Hepatocyte (in vitro differentiated cells): ENCODE measurements around the gene PLXND1. TPM values are rescaled to one million over a fixed set of nuclear protein-coding genes. Genes with fewer than 3 reads are reported as not detected.

Experiments used
- DNase-seq: peaks from one replicate; pipeline ENCODE4 v3.0.0-alpha.2; 2016; ENCODE audit warnings: low spot score
- H2AFZ ChIP-seq: fragments of 200-600 bp; sonication (generic); 2 replicates; pipeline ENCODE4 v1.6.0; 2016; ENCODE audit warnings: antibody characterized with exemption, mild to moderate bottlenecking
- H3K27ac ChIP-seq: fragments of 200-600 bp; sonication (generic); 2 replicates; pipeline ENCODE4 v1.5.1; 2016; ENCODE audit warnings: mild to moderate bottlenecking
- H3K27me3 ChIP-seq: fragments of 200-600 bp; sonication (generic); 2 replicates; pipeline ENCODE4 v1.6.1; 2016
- H3K36me3 ChIP-seq: fragments of 200-600 bp; sonication (generic); replicated peaks from 2 replicates; pipeline ENCODE4 v1.5.1; 2016; ENCODE audit warnings: low read depth; ENCODE audit not compliant: insufficient read depth
- H3K4me1 ChIP-seq: fragments of 200-600 bp; sonication (generic); 2 replicates; pipeline ENCODE4 v1.5.1; 2016; ENCODE audit warnings: mild to moderate bottlenecking, moderate library complexity; ENCODE audit not compliant: insufficient read depth
- H3K4me2 ChIP-seq: fragments of 200-600 bp; sonication (generic); 2 replicates; pipeline ENCODE4 v1.6.0; 2016
- H3K4me3 ChIP-seq: fragments of 200-600 bp; sonication (generic); 2 replicates; pipeline ENCODE4 v1.5.1; 2016; ENCODE audit warnings: mild to moderate bottlenecking
- H3K79me2 ChIP-seq: fragments of 200-600 bp; sonication (generic); 2 replicates; pipeline ENCODE4 v1.6.0; 2017; ENCODE audit warnings: mild to moderate bottlenecking
- H3K9me2 ChIP-seq: fragments of 200-600 bp; sonication (generic); replicated peaks from 2 replicates; pipeline ENCODE4 v1.6.0; 2017; ENCODE audit warnings: mild to moderate bottlenecking; ENCODE audit not compliant: insufficient read depth
- H3K9me3 ChIP-seq: fragments of 200-600 bp; sonication (generic); 2 replicates; pipeline ENCODE4 v1.5.1; 2016; ENCODE audit warnings: low read depth, mild to moderate bottlenecking
- H4K20me1 ChIP-seq: fragments of 200-600 bp; sonication (generic); 2 replicates; pipeline ENCODE4 v1.6.0; 2016; ENCODE audit warnings: mild to moderate bottlenecking; ENCODE audit not compliant: insufficient read depth, poor library complexity, severe bottlenecking
- CTCF ChIP-seq: fragments of 200-600 bp; sonication (generic); IDR thresholded peaks from 2 replicates; pipeline ENCODE4 v1.5.1; 2016; ENCODE audit warnings: antibody characterized with exemption, mild to moderate bottlenecking; ENCODE audit not compliant: poor library complexity
- EZH2 ChIP-seq: fragments of 200-600 bp; sonication (generic); IDR thresholded peaks from 2 replicates; pipeline ENCODE4 v1.6.1; 2016; ENCODE audit warnings: antibody characterized with exemption, mild to moderate bottlenecking, borderline replicate concordance
- EZH2phosphoT487 ChIP-seq: fragments of 200-600 bp; sonication (generic); IDR thresholded peaks from one replicate; pipeline ENCODE4 v1.6.1; 2018; ENCODE audit warnings: antibody characterized with exemption, mild to moderate bottlenecking, low read depth, moderate library complexity; ENCODE audit not compliant: unreplicated experiment, severe bottlenecking
- WGBS: methylation state at CpG from one replicate; pipeline ENCODE4 v1.1.6; 2016; ENCODE audit warnings: low lambda C conversion rate; ENCODE audit errors: missing lambda C conversion rate; 5-methylcytosine and 5-hydroxymethylcytosine counted together
- polyA plus RNA-seq: library from polyadenylated mRNA; unstranded; fragments of >200 nt; fragmentation: Nextera tagmentation; extraction: Ambion mirVana; gene quantifications from 2 replicates; pipeline ENCODE4 v1.2.1, GENCODE V29; 2016
- total RNA-seq: library from RNA; depleted of rRNA; stranded (reverse); fragments of >200 nt; gene quantifications from 2 replicates; pipeline ENCODE4 v1.2.3, GENCODE V29; 2014

Gene PLXND1
- total and polyA plus RNA-seq, 2 experiments from 2014 or later: 36.3 to 45.3 TPM

DNA sequence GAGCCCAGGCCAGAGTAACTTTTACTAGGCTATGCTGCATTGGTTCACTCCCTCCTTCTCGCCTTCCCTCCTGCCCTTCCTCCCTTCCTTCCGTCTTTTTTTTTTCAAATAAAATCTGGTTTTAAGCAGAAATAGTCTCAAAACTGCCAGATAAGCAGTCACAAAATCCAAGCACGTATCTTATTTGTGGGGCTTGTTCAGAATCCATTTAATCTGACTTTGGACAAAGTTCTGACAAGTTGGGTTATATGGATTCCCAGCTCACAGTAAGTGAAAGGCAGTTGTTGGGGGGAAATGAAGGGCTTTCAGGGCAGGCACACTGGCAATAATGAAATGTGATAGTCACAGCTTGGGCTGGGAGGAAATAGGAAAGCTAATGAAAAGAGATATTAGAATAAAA lies 32.0 kb upstream of the PLXND1 start:
- no peak for DNase-seq
- Histone ChIP-seq H3K9me2 (no peaks in the 10 kb centered on the region), H3K36me3 (no peaks in the 10 kb centered on the region), H3K27ac (no peak overlapping the region), H3K27me3 (no peaks in the 10 kb centered on the region), H3K9me3 (no peaks in the 10 kb centered on the region), H2AFZ (no peak overlapping the region), H3K79me2 (no peaks in the 10 kb centered on the region), H4K20me1 (no peaks in the 10 kb centered on the region), H3K4me2 (no peak overlapping the region), H3K4me1 (peaks cover 9% of the 10 kb centered on the region), H3K4me3 (no peak overlapping the region)
- TF ChIP-seq EZH2: no peak
- TF ChIP-seq CTCF: no peak
- no peak for TF ChIP-seq EZH2phosphoT487
- 80% methylated on average over 3 of the region's 3 CpGs for WGBS

GRCh38 chr3:129636082-129636481 lies 29.6 kb upstream of the PLXND1 start:
- no peak overlapping the region for H3K4me3 ChIP-seq
- H3K9me2 ChIP-seq: no peaks in the 10 kb centered on the region
- H2AFZ ChIP-seq: no peak overlapping the region
- no peak overlapping the region for H3K4me2 ChIP-seq
- no peak for DNase-seq
- H3K9me3 ChIP-seq: no peaks in the 10 kb centered on the region
- no peaks in the 10 kb centered on the region for H4K20me1 ChIP-seq
- peak overlapping the region; percentile 31 for H3K27ac ChIP-seq
- H3K79me2 ChIP-seq: no peaks in the 10 kb centered on the region
- 95% methylated on average over 3 of the region's 3 CpGs for WGBS
- no peaks in the 10 kb centered on the region for H3K4me1 ChIP-seq
- no peak for TF ChIP-seq CTCF
- no peak for TF ChIP-seq EZH2phosphoT487
- no peaks in the 10 kb centered on the region for H3K36me3 ChIP-seq
- no peaks in the 10 kb centered on the region for H3K27me3 ChIP-seq

- Histone ChIP-seq H4K20me1 (no peaks in the 10 kb centered on the region), H3K9me3 (no peaks in the 10 kb centered on the region), H3K4me2 (no peak overlapping the region), H3K4me3 (no peak overlapping the region), H3K9me2 (no peaks in the 10 kb centered on the region), H2AFZ (no peak overlapping the region), H3K79me2 (no peaks in the 10 kb centered on the region), H3K27me3 (no peaks in the 10 kb centered on the region), H3K36me3 (no peaks in the 10 kb centered on the region), H3K27ac (peak overlapping the region; percentile 31), H3K4me1 (no peaks in the 10 kb centered on the region)
- WGBS: 93% methylated on average over 4 of the region's 4 CpGs
- DNase-seq: no peak
- TF ChIP-seq EZH2 (no peak), EZH2phosphoT487 (no peak), CTCF (no peak)
Measured at GRCh38 chr3:129635656-129636055, 29.2 kb upstream of the PLXND1 start.
